Mammary epithelial cell (primary cell): ENCODE results near the gene KHDC3L.

ENCODE experiments used
- CTCF ChIP-seq, 2 donors: IDR thresholded peaks in 1 of 2; conservative IDR thresholded peaks in 1 of 2; 2 replicates each; pipeline ENCODE4 v1.5.1; 2011 to 2012; ENCODE audit warnings: inconsistent platforms in 2 of 2, low read length in 2 of 2, mild to moderate bottlenecking in 2 of 2, control low read depth in 1 of 2, low read depth in 1 of 2; ENCODE audit not compliant: insufficient read depth in 1 of 2; ENCODE audit errors: extremely low read depth in 1 of 2
- EZH2 ChIP-seq: IDR thresholded peaks from 2 replicates; pipeline ENCODE4 v1.6.1; 2012; ENCODE audit warnings: low read length, inconsistent platforms, borderline replicate concordance

GRCh38 chr6:73409395-73409794 is 46.9 kb downstream of the KHDC3L start:
- TF ChIP-seq CTCF (conservative IDR thresholded peaks at IDR 0.05 in 1 of 2, IDR thresholded peaks at IDR 0.05 in 1 of 2; ENCODE audit: extremely low read depth in 1 of 2, insufficient read depth in 1 of 2, low read depth in 1 of 2, low read length in 2 of 2) = no peak
- no peak for TF ChIP-seq EZH2
